ENCODE data around the gene SLC35B1. TPM values are rescaled to one million over a fixed set of nuclear protein-coding genes. Genes with fewer than 3 reads are reported as not detected.

The SLC35B1 gene
- total and polyA plus RNA-seq, 7 experiments from 2014 or later: 23.4 to 83.0 (median 44.6) TPM

DNA sequence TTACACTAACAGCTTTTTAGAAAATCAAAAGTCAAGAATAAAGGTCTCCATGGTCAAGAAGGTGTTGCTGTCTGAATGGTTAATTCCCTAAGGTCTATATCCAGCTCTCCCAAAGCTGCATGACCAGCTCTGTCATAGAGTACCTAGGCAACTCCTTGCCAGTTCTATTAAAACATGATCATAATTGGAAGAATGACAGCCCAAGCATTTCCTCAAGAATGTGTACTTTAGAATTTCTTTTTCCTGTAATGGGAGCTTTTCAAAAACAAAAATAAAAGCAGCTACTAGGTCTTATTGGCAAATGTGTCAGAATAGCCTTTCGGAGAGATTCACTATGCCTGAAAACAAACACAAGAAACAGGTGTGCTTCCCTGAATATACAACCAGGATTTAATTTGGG, 37.8 kb downstream of the SLC35B1 start:
- H3K9me3 ChIP-seq (ENCODE audit: control insufficient read depth in 2 of 3, low read length in 3 of 3): no peaks in the 10 kb centered on the region
- Mint-ChIP-seq H3K4me3 (peak overlapping the region in 3 of 10 donors; percentile 12 to 52 (median 14)), H3K4me1 (peaks cover 31 to 77% (median 67%) of the 10 kb centered on the region in 7 donors), H3K27me3 (no peaks in the 10 kb centered on the region), H3K36me3 (peaks cover 0 to 25% (median 10%) of the 10 kb centered on the region in 5 donors), H3K9me3 (no peaks in the 10 kb centered on the region), H3K27ac (peak overlapping the region in 6 of 9 donors; percentile 17 to 57 (median 36))
- ATAC-seq (no peak), DNase-seq (no peak)
- H3K4me1 ChIP-seq (ENCODE audit: control insufficient read depth in 2 of 2, insufficient read depth in 2 of 2, low read length in 2 of 2): peaks cover 8 to 20% of the 10 kb centered on the region in 2 donors
- ChIA-PET CTCF (no interaction called here), POLR2A (interaction anchor here (1.1 kb wide), 1 partner anchor 10 kb away, joined by 3 read pairs; no protein-coding TSS in a partner anchor)
- no peaks in the 10 kb centered on the region for H3K27me3 ChIP-seq (ENCODE audit: control insufficient read depth in 2 of 2, insufficient read depth in 2 of 2, low read length in 2 of 2)
- H3K36me3 ChIP-seq (ENCODE audit: control insufficient read depth in 2 of 3, insufficient read depth in 3 of 3, low read length in 3 of 3): peaks cover 0 to 10% (median 0%) of the 10 kb centered on the region in 3 experiments
- no peak overlapping the region for H3K27ac ChIP-seq (ENCODE audit: low read depth, low read length)
- no peak overlapping the region for H3K4me3 ChIP-seq (ENCODE audit: low read length)
- intact Hi-C loops (cut with micrococcal nuclease): loop anchor here (5.0 to 10.0 kb wide), 3 partner anchors 43 to 475 kb away; partner anchors contain the start of gene PHB1 (in 1 of the 2)

DNA sequence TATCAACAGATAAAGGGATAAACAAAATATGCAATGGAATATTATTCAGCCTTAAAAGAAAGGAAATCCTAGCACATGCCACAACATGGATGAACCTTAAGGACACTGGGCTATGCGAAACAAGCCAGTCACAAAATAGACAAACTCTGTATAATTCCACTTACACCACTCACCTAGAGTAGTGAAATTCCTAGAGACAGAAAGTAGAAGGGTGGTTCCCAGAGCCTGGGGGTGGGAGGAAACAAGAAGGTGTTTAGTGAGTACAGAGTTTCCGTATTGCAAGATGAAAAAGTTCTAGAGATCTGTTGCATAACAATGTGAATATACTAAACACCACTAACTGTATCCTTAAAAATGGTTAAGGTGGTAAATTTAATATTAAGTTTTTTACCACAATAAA, 39.9 kb downstream of the SLC35B1 start:
- H3K27ac Mint-ChIP-seq: peak overlapping the region in 6 of 9 donors; percentile 15 to 84 (median 42)
- peak overlapping the region in 7 of 10 donors; percentile 4 to 51 (median 38) for H3K4me3 Mint-ChIP-seq
- H3K4me1 ChIP-seq (ENCODE audit: control insufficient read depth in 2 of 2, insufficient read depth in 2 of 2, low read length in 2 of 2): peaks cover 5 to 20% of the 10 kb centered on the region in 2 donors
- peaks cover 0 to 9% (median 0%) of the 10 kb centered on the region in 3 experiments for H3K36me3 ChIP-seq (ENCODE audit: control insufficient read depth in 2 of 3, insufficient read depth in 3 of 3, low read length in 3 of 3)
- ChIA-PET POLR2A (no interaction called here), CTCF (no interaction called here)
- DNase-seq: peak in 1 of 9 donors; percentile 29
- no peaks in the 10 kb centered on the region for H3K9me3 Mint-ChIP-seq
- intact Hi-C loops (cut with micrococcal nuclease): no loop called here
- H3K27me3 Mint-ChIP-seq: no peaks in the 10 kb centered on the region
- no peaks in the 10 kb centered on the region for H3K9me3 ChIP-seq (ENCODE audit: control insufficient read depth in 2 of 3, low read length in 3 of 3)
- no peak overlapping the region for H3K4me3 ChIP-seq (ENCODE audit: low read length)
- H3K27ac ChIP-seq (ENCODE audit: low read depth, low read length): no peak overlapping the region
- H3K4me1 Mint-ChIP-seq: peaks cover 28 to 76% (median 64%) of the 10 kb centered on the region in 7 donors
- H3K27me3 ChIP-seq (ENCODE audit: control insufficient read depth in 2 of 2, insufficient read depth in 2 of 2, low read length in 2 of 2): no peaks in the 10 kb centered on the region
- peaks cover 4 to 21% (median 11%) of the 10 kb centered on the region in 5 donors for H3K36me3 Mint-ChIP-seq
- ATAC-seq: peak; percentile 27

DNA sequence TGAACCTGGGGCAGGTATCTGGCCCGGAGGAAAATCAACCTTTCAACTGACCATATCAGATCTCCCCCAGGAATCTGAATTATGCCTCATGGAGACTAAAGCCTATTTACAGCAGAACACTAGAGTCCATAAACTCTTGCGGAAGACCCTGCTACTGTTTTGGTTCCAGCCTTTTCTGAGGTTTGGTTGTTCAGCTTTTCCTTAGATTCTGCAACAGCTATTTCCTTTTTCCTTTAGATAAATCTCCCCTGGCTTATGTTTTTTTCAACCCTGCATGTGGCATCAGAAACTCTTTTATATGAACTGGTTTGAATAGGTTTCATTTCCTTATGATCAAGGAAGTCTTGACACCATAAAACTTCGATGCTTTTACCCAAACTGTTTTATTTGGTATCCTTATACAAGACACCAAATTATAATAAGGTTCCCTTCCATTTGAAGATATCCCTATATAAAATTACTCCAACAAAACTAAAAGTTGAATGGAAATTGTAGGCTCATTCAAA, 43.0 kb downstream of the SLC35B1 start:
- Histone ChIP-seq H3K4me3 (ENCODE audit: low read length) (no peak overlapping the region), H3K4me1 (ENCODE audit: control insufficient read depth in 2 of 2, insufficient read depth in 2 of 2, low read length in 2 of 2) (peaks cover 5 to 12% of the 10 kb centered on the region in 2 donors), H3K27me3 (ENCODE audit: control insufficient read depth in 2 of 2, insufficient read depth in 2 of 2, low read length in 2 of 2) (no peaks in the 10 kb centered on the region), H3K27ac (ENCODE audit: low read depth, low read length) (no peak overlapping the region), H3K9me3 (ENCODE audit: control insufficient read depth in 2 of 3, low read length in 3 of 3) (no peaks in the 10 kb centered on the region), H3K36me3 (ENCODE audit: control insufficient read depth in 2 of 3, insufficient read depth in 3 of 3, low read length in 3 of 3) (peaks cover 0 to 9% (median 0%) of the 10 kb centered on the region in 3 experiments)
- Mint-ChIP-seq H3K9me3 (no peaks in the 10 kb centered on the region), H3K4me3 (peak overlapping the region in 6 of 10 donors; percentile 6 to 60 (median 30)), H3K4me1 (peaks cover 30 to 76% (median 61%) of the 10 kb centered on the region in 7 donors), H3K36me3 (peaks cover 4 to 41% (median 14%) of the 10 kb centered on the region in 5 donors), H3K27me3 (no peaks in the 10 kb centered on the region), H3K27ac (peak overlapping the region in 3 of 9 donors; percentile 52 to 82 (median 67))
- intact Hi-C loops (cut with micrococcal nuclease): no loop called here
- POLR2A ChIA-PET: interaction anchor here (0.6 to 0.8 kb wide), 3 partner anchors 11 to 21 kb away, joined by 3 to 5 read pairs (median 5); no protein-coding TSS in a partner anchor
- ATAC-seq (no peak), DNase-seq (no peak)
- CTCF ChIA-PET: interaction anchor here (0.8 to 1.4 kb wide), 2 partner anchors 10 to 95 kb away, joined by 4 read pairs; no protein-coding TSS in a partner anchor

DNA sequence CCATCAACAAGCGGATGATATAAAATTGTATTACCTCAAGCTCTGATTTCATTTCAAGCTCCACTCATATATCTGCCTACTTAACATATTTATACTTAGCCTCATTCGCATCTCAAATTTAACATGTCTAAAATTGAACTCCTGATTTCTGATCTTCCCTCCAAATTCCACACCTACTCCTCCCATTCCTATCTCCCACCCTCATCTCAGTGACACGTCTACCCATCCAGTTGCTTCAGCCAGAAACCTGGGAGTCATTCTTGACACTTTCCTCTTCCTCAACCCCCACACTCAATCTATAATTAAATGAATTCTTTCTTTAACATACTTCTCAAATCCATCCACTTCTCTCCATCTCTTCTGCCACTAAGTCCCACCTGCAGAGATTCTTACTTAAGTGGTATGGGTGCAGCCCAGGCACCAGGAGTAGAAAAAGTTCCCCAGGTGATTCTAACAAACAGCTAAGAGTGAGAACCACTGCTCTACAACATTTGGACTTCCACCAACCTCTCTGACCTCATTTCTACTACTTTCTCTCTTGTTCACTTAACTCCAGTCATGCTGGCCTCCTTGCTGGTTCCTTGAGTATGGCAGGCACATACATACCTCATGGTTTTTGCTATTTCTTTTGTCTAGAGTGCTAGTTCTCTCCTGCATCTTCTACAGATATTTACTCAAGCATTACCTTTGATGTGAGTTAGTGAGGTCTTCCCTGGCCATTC, 47.9 kb downstream of the SLC35B1 start:
- H3K27ac Mint-ChIP-seq: peak overlapping the region in 4 of 9 donors; percentile 23 to 63 (median 58)
- Histone ChIP-seq H3K9me3 (ENCODE audit: control insufficient read depth in 2 of 3, low read length in 3 of 3) (no peaks in the 10 kb centered on the region), H3K4me3 (ENCODE audit: low read length) (no peak overlapping the region), H3K27me3 (ENCODE audit: control insufficient read depth in 2 of 2, insufficient read depth in 2 of 2, low read length in 2 of 2) (no peaks in the 10 kb centered on the region), H3K27ac (ENCODE audit: low read depth, low read length) (no peak overlapping the region), H3K36me3 (ENCODE audit: control insufficient read depth in 2 of 3, insufficient read depth in 3 of 3, low read length in 3 of 3) (no peaks in the 10 kb centered on the region), H3K4me1 (ENCODE audit: control insufficient read depth in 2 of 2, insufficient read depth in 2 of 2, low read length in 2 of 2) (peaks cover 1 to 9% of the 10 kb centered on the region in 2 donors)
- peak overlapping the region in 8 of 10 donors; percentile 2 to 51 (median 24) for H3K4me3 Mint-ChIP-seq
- H3K9me3 Mint-ChIP-seq: no peaks in the 10 kb centered on the region
- H3K27me3 Mint-ChIP-seq: no peaks in the 10 kb centered on the region
- peaks cover 28 to 72% (median 64%) of the 10 kb centered on the region in 7 donors for H3K4me1 Mint-ChIP-seq
- ChIA-PET CTCF (no interaction called here), POLR2A (no interaction called here)
- intact Hi-C loops (cut with micrococcal nuclease): no loop called here
- no peak for ATAC-seq
- H3K36me3 Mint-ChIP-seq: peaks cover 8 to 40% (median 21%) of the 10 kb centered on the region in 5 donors
- no peak for DNase-seq

DNA sequence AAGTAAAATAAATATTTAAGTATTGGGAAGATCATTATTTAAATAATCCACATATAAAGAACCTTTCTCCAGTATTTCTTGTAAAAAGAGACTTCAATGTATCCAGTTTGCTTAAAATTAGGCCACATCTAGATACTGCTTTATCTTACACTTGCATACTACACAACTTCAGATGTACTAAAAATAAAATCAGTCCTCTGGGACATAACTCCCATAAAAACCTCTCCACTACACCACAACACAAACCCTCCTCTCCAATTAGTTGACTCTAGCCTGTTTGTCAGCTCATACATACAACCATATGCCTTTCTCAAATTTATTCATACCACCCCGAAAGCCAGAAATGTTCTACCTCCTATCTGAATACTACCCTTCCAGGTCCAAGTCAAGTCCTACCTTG, 51.5 kb downstream of the SLC35B1 start:
- Mint-ChIP-seq H3K27ac (peak overlapping the region in 4 of 9 donors; percentile 3 to 52 (median 12)), H3K9me3 (no peaks in the 10 kb centered on the region), H3K4me3 (peak overlapping the region in 1 of 10 donors; percentile 34), H3K36me3 (peaks cover 4 to 23% (median 18%) of the 10 kb centered on the region in 5 donors), H3K27me3 (no peaks in the 10 kb centered on the region), H3K4me1 (peaks cover 19 to 77% (median 71%) of the 10 kb centered on the region in 7 donors)
- Histone ChIP-seq H3K4me1 (ENCODE audit: control insufficient read depth in 2 of 2, insufficient read depth in 2 of 2, low read length in 2 of 2) (peaks cover 5 to 6% of the 10 kb centered on the region in 2 donors), H3K36me3 (ENCODE audit: control insufficient read depth in 2 of 3, insufficient read depth in 3 of 3, low read length in 3 of 3) (no peaks in the 10 kb centered on the region), H3K27ac (ENCODE audit: low read depth, low read length) (no peak overlapping the region), H3K9me3 (ENCODE audit: control insufficient read depth in 2 of 3, low read length in 3 of 3) (no peaks in the 10 kb centered on the region), H3K4me3 (ENCODE audit: low read length) (no peak overlapping the region), H3K27me3 (ENCODE audit: control insufficient read depth in 2 of 2, insufficient read depth in 2 of 2, low read length in 2 of 2) (no peaks in the 10 kb centered on the region)
- DNase-seq: no peak
- ChIA-PET CTCF (no interaction called here), POLR2A (no interaction called here)
- ATAC-seq: no peak
- intact Hi-C loops (cut with micrococcal nuclease): no loop called here
